Smooth muscle cell (in vitro differentiated cells): ENCODE measurements around the gene FBLN7. TPM values are rescaled to one million over a fixed set of nuclear protein-coding genes. Genes with fewer than 3 reads are reported as not detected.
"Not testable (repeated sequence)": the region's sequence is repeated elsewhere in the genome, so short reads cannot be mapped to it uniquely, and the experiment has no call there.

Source experiments
- DNase-seq: peaks from one replicate; lab custom pipeline; 2025; ENCODE audit not compliant: unreplicated experiment; lab: John Stamatoyannopoulos, UW
- H2AFZ ChIP-seq: fragments of 200-600 bp; sonication (generic); 2 replicates; pipeline ENCODE4 v1.6.0; 2016; ENCODE audit warnings: antibody characterized with exemption, low read depth, mild to moderate bottlenecking
- H3F3A ChIP-seq: fragments of 200-600 bp; sonication (generic); 2 replicates; pipeline ENCODE4 v1.6.0; 2017; ENCODE audit warnings: antibody characterized with exemption, low read depth
- H3K27ac ChIP-seq: fragments of 200-600 bp; sonication (generic); 2 replicates; pipeline ENCODE4 v1.5.1; 2016; ENCODE audit warnings: low read depth, mild to moderate bottlenecking
- H3K27me3 ChIP-seq: fragments of 200-600 bp; sonication (generic); 2 replicates; pipeline ENCODE4 v1.6.1; 2016; ENCODE audit warnings: low read depth, mild to moderate bottlenecking
- H3K36me3 ChIP-seq: fragments of 200-600 bp; sonication (generic); 2 replicates; pipeline ENCODE4 v1.5.1; 2016; ENCODE audit warnings: low read depth
- H3K4me1 ChIP-seq: fragments of 200-600 bp; sonication (generic); 2 replicates; pipeline ENCODE4 v1.5.1; 2016; ENCODE audit warnings: low read depth
- H3K4me2 ChIP-seq: fragments of 200-600 bp; sonication (generic); 2 replicates; pipeline ENCODE4 v1.6.0; 2016; ENCODE audit warnings: mild to moderate bottlenecking
- H3K4me3 ChIP-seq: fragments of 200-600 bp; sonication (generic); 2 replicates; pipeline ENCODE4 v1.5.1; 2016; ENCODE audit warnings: mild to moderate bottlenecking
- H3K79me2 ChIP-seq: fragments of 200-600 bp; sonication (generic); 2 replicates; pipeline ENCODE4 v1.6.0; 2016; ENCODE audit warnings: low read depth, mild to moderate bottlenecking
- H3K9ac ChIP-seq: fragments of 200-600 bp; sonication (generic); 2 replicates; pipeline ENCODE4 v1.6.0; 2016; ENCODE audit warnings: low read depth
- H3K9me3 ChIP-seq: fragments of 200-600 bp; sonication (generic); replicated peaks from 2 replicates; pipeline ENCODE4 v1.5.1; 2016; ENCODE audit warnings: low read depth
- H4K20me1 ChIP-seq: fragments of 200-600 bp; sonication (generic); 2 replicates; pipeline ENCODE4 v1.6.0; 2016; ENCODE audit warnings: low read depth
- CTCF ChIP-seq: fragments of 200-600 bp; sonication (generic); IDR thresholded peaks from 2 replicates; pipeline ENCODE4 v1.5.1; 2017; ENCODE audit warnings: borderline replicate concordance, mild to moderate bottlenecking, antibody characterized with exemption; ENCODE audit not compliant: insufficient read depth, poor library complexity, severe bottlenecking
- whole genome bisulfite sequencing: methylation state at CpG from one replicate; pipeline ENCODE4 v1.1.7; 2016; ENCODE audit warnings: low lambda C conversion rate; 5-methylcytosine and 5-hydroxymethylcytosine counted together
- polyA plus RNA-seq: library from polyadenylated mRNA; unstranded; fragments of >200 nt; fragmentation: Nextera tagmentation; extraction: Ambion mirVana; gene quantifications from 2 replicates; pipeline ENCODE4 v1.2.1, GENCODE V29; 2016
- total RNA-seq: library from RNA; depleted of rRNA; stranded (reverse); fragments of >200 nt; gene quantifications from 2 replicates; pipeline ENCODE4 v1.2.3, GENCODE V29; 2014

Gene FBLN7
- total and polyA plus RNA-seq, 2 experiments from 2014 or later, result 1.1 to 2.7 TPM

DNA sequence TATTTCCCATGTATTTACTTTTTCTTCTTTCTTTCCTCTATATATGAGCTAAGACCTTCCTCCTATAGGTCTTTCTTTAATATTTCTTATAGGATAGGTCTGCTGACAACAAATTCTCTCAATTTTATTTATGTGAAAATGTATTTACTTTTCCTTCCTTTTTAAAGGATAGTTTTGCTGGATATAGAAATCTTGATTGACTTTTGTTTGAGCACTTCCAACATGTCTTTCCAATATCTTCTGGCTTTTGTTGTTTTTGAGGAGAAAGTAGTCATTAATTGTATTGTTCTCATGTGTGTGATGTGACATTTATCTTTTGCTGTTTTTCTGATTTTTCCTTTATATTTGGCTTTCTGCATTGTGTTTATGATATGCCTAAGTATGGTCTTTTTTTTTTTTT lies 28.9 kb upstream of the FBLN7 start:
- H3K79me2 ChIP-seq, result peaks cover 23% of the 10 kb centered on the region
- H3K27ac ChIP-seq, result no peak overlapping the region
- H3K27me3 ChIP-seq, result no peaks in the 10 kb centered on the region
- no peak for DNase-seq
- peaks cover 90% of the 10 kb centered on the region for H3K36me3 ChIP-seq
- H3K4me1 ChIP-seq, result no peaks in the 10 kb centered on the region
- no peak overlapping the region for H3K4me3 ChIP-seq
- H2AFZ ChIP-seq, result no peak overlapping the region
- TF ChIP-seq CTCF, result no peak
- H4K20me1 ChIP-seq, result peaks cover 23% of the 10 kb centered on the region
- H3K4me2 ChIP-seq, result no peak overlapping the region
- peaks cover 21% of the 10 kb centered on the region for H3K9me3 ChIP-seq
- H3K9ac ChIP-seq, result no peak overlapping the region
- peaks cover 8% of the 10 kb centered on the region for H3F3A ChIP-seq

DNA sequence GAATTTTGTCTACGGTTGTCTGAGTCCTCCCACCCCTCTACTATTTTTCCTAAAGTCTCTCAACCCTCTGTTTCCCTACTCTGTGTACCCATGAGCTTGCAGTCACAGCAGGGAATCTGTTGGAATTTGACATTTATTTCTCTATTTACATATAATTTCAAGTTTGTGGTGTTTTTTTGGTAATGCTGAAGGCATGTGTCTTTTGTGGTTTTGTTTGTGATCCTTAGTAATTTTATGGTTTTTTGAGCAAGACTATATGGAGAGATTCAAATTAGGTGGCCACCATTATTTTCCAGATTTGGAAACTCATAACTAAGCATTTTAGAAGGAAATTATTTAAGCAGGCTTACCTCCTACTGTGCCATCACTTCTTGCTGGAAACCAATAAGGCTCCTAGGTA lies 27.2 kb upstream of the FBLN7 start:
- H3K36me3 ChIP-seq, result peaks cover 76% of the 10 kb centered on the region
- H3K27me3 ChIP-seq, result no peaks in the 10 kb centered on the region
- H2AFZ ChIP-seq, result no peak overlapping the region
- H3K9ac ChIP-seq, result no peak overlapping the region
- H4K20me1 ChIP-seq, result peaks cover 23% of the 10 kb centered on the region
- no peak for DNase-seq
- no peak overlapping the region for H3K4me2 ChIP-seq
- H3K79me2 ChIP-seq, result peaks cover 23% of the 10 kb centered on the region
- 100% methylated on average over 1 of the region's 1 CpG for WGBS
- H3K4me3 ChIP-seq, result no peak overlapping the region
- peaks cover 8% of the 10 kb centered on the region for H3F3A ChIP-seq
- TF ChIP-seq CTCF, result no peak
- H3K27ac ChIP-seq, result no peak overlapping the region
- peaks cover 21% of the 10 kb centered on the region for H3K9me3 ChIP-seq
- no peaks in the 10 kb centered on the region for H3K4me1 ChIP-seq

DNA sequence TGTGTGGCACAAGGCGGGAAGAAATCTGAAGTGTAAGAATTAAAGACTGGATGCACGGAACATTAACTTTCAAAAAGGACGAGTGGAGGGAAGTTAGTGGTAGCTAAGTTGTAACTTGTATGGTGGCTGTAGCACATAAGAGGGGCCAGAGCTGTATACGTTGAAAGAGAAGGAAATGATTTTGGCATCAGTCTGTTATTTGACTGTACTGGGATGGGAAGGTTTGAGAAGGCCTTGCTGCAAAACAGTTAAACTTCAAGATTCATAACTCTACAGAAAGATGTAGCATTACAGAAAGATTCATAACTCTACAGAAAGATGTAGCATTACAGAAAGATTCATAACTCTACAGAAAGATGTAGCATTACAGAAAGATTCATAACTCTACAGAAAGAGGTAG lies 24.8 kb upstream of the FBLN7 start:
- H3K4me1 ChIP-seq, DNase-seq, H3K4me3 ChIP-seq, H3K4me2 ChIP-seq, H3F3A ChIP-seq, H3K9ac ChIP-seq, H3K27ac ChIP-seq, H3K27me3 ChIP-seq, H2AFZ ChIP-seq: not testable (repeated sequence)
- Histone ChIP-seq H3K36me3 (peaks cover 59% of the 10 kb centered on the region), H3K79me2 (peaks cover 14% of the 10 kb centered on the region), H3K9me3 (peaks cover 11% of the 10 kb centered on the region), H4K20me1 (peaks cover 32% of the 10 kb centered on the region)
- 96% methylated on average over 4 of the region's 4 CpGs for WGBS

- no peak overlapping the region for H2AFZ ChIP-seq
- peaks cover 31% of the 10 kb centered on the region for H3K36me3 ChIP-seq
- no peak for TF ChIP-seq CTCF
- peaks cover 3% of the 10 kb centered on the region for H3F3A ChIP-seq
- H4K20me1 ChIP-seq, result peaks cover 16% of the 10 kb centered on the region
- H3K79me2 ChIP-seq, result peaks cover 1% of the 10 kb centered on the region
- H3K9ac ChIP-seq, result no peak overlapping the region
- no peak overlapping the region for H3K27ac ChIP-seq
- DNase-seq, result no peak
- H3K27me3 ChIP-seq, result no peaks in the 10 kb centered on the region
- no peak overlapping the region for H3K4me3 ChIP-seq
- WGBS, result 94% methylated on average over 4 of the region's 4 CpGs
- no peaks in the 10 kb centered on the region for H3K9me3 ChIP-seq
- H3K4me1 ChIP-seq, result no peaks in the 10 kb centered on the region
- no peak overlapping the region for H3K4me2 ChIP-seq
These were observed 20.0 kb upstream of the FBLN7 start for GRCh38 chr2:112118148-112118547.
